ENCODE data around the gene C14orf119. TPM values are rescaled to one million over a fixed set of nuclear protein-coding genes. Genes with fewer than 3 reads are reported as not detected.

C14orf119 gene, protein sequence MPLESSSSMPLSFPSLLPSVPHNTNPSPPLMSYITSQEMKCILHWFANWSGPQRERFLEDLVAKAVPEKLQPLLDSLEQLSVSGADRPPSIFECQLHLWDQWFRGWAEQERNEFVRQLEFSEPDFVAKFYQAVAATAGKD
- 10 to 100 TPM; 31.7 to 81.0 (median 69.0) TPM for polyA plus RNA-seq (ENCODE audit: low read depth in 6 of 6)

DNA sequence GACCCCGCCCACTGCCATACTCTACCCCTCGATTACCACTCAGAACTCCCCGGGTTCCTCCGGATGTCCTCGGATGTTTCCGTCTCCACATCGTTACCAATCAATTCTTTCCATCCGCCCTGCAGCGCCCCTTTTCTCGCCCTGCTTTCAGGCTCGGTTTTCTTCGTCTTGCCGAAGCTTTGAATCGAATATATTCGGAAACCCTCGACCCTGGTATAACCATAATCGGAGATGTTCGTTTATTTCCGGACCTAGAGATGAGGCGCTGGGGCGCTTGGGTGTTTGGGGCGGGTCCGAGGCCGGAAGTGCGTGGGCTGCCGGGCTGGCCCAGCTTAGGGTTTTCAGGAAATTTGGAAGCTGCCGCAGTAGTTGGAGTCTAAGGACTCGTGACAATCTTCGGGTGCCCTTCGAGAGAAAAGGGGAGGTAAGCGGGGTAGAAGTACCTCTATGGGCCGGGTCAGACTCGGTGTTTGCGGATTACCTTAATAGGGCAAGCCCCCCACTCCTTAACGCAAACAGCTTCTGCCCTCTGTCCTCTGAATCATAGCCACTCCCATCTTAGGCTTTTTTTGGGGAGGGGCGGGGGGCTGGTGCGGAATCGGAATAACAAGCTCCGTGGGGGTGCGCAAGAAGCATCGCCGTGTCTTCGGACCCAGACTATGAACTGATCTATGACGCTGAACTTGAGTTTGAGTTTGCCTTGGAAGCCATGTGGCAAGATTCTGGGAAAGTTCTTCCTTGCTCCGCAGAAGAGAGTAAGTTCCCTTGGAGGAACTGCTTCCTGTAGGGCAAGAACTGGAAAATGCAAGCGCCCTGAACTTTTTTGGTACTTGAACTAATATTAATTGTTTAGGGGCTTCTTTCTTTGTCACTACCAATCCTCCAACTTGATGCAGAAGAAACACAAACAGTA is at the start of gene C14orf119:
C14orf119 (plus strand) TSS at position 310 of the 913 bp plus-strand sequence. CDS start 2,154 bp downstream, outside the sequence.
- Mint-ChIP-seq H3K9me3 (no peaks in the 10 kb centered on the region), H3K27me3 (no peaks in the 10 kb centered on the region), H3K4me1 (peaks cover 12 to 28% (median 16%) of the 10 kb centered on the region in 3 donors), H3K4me3 (no peak within 1 kb of the TSS), H3K27ac (no peak within 1 kb of the TSS), H3K36me3 (no peaks in the 10 kb centered on the region)
- ATAC-seq (ENCODE audit: low read depth in 2 of 2) (peak; percentile 83 to 85), DNase-seq (peak; percentile 99)

DNA sequence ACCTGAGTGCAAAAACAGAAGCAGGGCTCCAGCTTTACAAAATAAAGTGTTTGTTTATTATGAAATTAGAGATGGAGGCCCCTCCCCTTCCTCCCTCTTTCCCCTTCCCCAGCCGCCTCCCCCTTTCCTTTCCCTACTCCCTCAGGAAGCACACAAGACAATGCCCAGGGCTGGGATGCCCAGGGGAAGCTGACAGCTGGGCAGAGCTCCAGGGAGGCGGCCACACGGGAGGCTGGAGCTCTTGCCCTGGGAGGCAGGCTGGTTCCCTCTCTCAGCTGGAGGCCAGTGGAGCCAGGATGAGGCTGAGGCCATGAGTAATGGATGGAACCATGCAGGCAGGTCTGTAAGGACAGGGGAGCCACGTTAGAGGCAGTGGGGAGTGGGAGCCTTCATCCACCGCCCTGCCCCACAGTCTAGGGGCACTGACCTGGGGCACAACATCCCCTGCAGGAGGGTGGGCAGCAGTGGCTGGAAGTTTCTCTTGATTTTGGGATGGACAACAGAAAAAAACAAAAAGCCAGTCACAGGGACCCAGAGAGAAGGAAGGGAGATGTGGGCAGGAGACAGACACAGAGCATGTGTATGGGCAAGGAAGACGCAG is 48.2 kb upstream of the C14orf119 start:
- no peaks in the 10 kb centered on the region for H3K36me3 Mint-ChIP-seq
- no peaks in the 10 kb centered on the region for H3K4me1 Mint-ChIP-seq
- H3K27me3 Mint-ChIP-seq, result peaks cover 0 to 27% (median 0%) of the 10 kb centered on the region in 3 donors
- DNase-seq (no peak), ATAC-seq (ENCODE audit: low read depth in 2 of 2) (no peak)
- peaks cover 0 to 1% (median 0%) of the 10 kb centered on the region in 7 donors for H3K9me3 Mint-ChIP-seq
- H3K4me3 Mint-ChIP-seq, result peak overlapping the region in 1 of 8 donors; percentile 4
- H3K27ac Mint-ChIP-seq, result peak overlapping the region in 1 of 6 donors; percentile 36

DNA sequence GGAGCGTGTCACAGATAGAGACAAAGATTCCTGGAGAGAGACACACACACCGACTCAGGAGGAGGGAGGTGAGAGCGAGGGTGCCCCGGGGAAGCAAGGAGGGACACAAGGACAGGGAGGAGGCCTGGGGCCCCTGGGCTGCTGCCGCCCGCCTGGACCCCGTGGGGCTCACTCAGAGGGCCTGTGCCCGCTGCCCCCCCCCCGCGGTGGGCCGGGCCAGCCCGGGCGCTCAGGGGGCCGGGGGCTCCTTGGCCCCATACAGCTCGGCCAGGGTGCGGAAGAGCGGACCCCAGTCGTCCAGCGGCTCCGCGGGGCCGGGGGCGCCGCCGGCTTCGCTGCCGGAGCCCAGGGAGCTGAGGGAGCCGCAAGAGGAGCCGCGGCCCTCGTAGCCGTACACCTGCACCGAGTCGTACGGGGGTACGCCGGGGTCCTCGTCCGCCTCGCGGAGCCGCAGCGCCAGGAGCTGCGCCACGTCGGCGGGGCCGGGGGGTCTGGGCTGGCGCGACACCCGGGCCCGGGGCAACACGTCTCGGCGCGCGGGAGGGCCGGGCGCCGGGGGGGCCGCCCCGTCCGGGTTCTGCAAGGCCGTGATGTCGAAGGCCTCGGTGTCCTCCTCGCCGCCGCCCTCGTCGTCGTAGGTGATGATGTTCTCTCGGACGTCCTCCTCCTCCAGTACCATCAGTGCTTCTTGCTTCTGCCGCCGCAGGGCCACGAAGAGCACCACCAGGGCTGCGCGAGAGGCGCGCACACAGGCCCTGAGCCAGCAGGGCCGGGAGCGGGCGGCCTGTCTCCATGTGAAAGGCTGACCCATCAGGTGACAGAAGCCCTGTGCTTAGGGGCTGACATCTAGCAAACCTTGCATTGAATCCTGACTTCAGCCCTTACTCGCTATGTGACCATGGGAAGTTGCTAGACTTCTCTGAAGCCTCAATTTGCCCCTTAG is 47.3 kb upstream of the C14orf119 start:
- Mint-ChIP-seq H3K4me3 (no peak overlapping the region), H3K27ac (peak overlapping the region in 1 of 6 donors; percentile 37), H3K36me3 (no peaks in the 10 kb centered on the region), H3K27me3 (peaks cover 0 to 21% (median 0%) of the 10 kb centered on the region in 3 donors), H3K4me1 (no peaks in the 10 kb centered on the region), H3K9me3 (peaks cover 0 to 1% (median 0%) of the 10 kb centered on the region in 7 donors)
- ATAC-seq (ENCODE audit: low read depth in 2 of 2) (no peak), DNase-seq (no peak)

DNA sequence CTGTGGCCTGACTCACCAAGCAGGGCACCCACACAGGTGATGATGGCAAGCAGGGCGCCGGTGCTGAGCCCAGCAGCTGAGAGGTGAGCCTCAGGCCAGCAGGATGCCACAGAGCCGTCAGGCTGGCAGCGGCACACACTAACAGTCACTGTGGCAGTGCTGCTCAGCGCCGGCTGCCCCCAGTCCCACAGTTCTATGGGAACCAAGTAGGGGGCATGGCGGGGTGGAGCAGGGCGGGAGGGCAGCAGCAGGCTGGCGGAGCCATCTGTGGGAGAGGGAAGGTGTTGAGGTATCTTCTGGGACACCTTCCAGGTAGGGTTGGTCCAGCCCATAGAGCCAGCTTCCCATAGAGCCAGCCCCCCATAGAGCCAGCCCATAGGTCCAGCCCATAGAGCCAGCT is 46.3 kb upstream of the C14orf119 start:
- Mint-ChIP-seq H3K4me1 (no peaks in the 10 kb centered on the region), H3K27me3 (peaks cover 0 to 16% (median 0%) of the 10 kb centered on the region in 3 donors), H3K36me3 (no peaks in the 10 kb centered on the region), H3K9me3 (peaks cover 0 to 1% (median 0%) of the 10 kb centered on the region in 7 donors), H3K4me3 (no peak overlapping the region), H3K27ac (no peak overlapping the region)
- no peak for ATAC-seq (ENCODE audit: low read depth in 2 of 2)
- no peak for DNase-seq

DNA sequence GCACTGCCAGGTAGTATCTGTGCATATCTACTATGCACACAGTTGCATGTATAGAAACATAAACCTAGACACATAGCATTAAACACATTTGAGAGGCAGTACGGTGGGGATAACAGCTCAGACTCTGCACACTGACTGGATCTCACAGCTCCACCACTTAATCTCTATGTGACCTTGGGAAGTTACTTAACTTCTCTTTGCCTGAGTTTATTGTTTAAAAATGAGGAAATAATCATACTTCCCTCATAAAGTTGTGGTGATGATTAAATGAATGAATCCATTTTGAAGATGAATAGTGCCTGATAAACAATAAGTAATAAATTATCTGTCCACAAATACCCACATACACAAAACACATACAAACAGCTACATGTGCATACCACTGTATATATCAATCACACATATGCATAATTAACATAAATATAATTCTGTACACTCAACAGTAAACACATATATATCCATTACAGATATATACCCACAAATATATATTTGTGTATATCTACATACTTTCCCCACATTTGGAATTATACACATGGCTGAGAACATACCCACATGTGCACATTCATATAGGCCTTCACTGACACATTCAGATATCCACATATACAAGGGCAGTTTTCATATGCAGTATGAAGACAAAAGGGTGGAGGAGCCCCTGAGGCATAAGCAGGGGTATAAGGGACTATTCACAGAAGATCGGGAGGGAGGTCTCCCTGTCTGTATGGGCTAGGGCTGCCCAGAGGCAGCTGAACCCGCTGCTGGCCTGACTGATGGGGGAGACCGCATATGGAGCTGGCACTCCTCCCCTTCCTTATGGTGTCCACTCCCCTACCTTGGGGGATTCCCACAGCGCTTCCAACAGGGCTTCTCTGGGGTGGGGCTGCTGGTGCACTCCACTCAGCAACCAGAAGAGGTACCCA is 43.9 kb upstream of the C14orf119 start:
- peaks cover 0 to 5% (median 0%) of the 10 kb centered on the region in 3 donors for H3K27me3 Mint-ChIP-seq
- peaks cover 7 to 8% (median 8%) of the 10 kb centered on the region in 3 donors for H3K4me1 Mint-ChIP-seq
- DNase-seq, result no peak
- ATAC-seq (ENCODE audit: low read depth in 2 of 2), result no peak
- H3K36me3 Mint-ChIP-seq, result no peaks in the 10 kb centered on the region
- H3K27ac Mint-ChIP-seq, result no peak overlapping the region
- no peak overlapping the region for H3K4me3 Mint-ChIP-seq
- H3K9me3 Mint-ChIP-seq, result peaks cover 0 to 1% (median 0%) of the 10 kb centered on the region in 7 donors

DNA sequence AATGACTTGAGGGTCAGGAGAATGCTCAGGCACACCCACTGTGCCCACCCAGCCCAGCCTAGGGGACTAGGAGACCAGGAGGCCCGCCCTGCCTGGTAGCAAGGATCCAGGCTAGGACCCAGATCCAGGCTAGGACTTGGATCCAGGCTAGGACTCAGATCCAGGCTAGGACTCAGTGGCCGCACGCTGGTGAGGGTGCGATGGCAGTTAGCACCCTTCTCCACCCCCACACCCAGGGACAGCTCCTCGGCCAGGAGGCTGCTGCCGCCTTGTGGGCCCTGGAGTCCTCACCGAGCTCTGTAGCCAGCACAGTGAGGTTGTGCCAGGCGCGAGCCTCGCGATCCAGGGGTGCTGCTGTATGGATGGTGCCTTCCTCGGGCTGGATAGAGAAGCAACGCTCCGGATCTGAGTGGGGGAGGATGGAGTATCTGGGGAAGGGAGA is 43.1 kb upstream of the C14orf119 start:
- DNase-seq (no peak), ATAC-seq (ENCODE audit: low read depth in 2 of 2) (no peak)
- no peak overlapping the region for H3K4me3 Mint-ChIP-seq
- no peaks in the 10 kb centered on the region for H3K36me3 Mint-ChIP-seq
- H3K9me3 Mint-ChIP-seq, result peaks cover 0 to 1% (median 0%) of the 10 kb centered on the region in 7 donors
- H3K27me3 Mint-ChIP-seq, result peaks cover 0 to 5% (median 0%) of the 10 kb centered on the region in 3 donors
- no peak overlapping the region for H3K27ac Mint-ChIP-seq
- peaks cover 14 to 16% (median 15%) of the 10 kb centered on the region in 3 donors for H3K4me1 Mint-ChIP-seq

DNA sequence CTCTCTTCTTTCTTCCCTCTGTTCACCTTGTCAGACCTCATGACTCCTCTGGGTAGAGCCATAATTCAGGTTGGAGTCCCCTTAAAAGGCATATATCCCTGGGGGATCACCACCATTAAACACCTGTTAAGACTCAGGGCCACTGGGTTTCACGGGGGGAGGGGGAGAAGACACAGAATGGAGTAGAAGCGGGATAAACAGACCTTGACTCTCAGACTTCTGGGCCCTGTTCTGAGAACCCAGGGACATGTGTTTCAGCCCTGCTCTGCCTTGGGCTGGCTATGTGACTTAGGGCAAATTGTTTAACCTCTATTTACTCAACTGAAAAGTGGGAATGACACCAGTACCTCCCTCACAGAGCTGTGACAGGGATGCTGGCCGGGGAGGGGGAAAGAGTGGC is 42.6 kb upstream of the C14orf119 start:
- Mint-ChIP-seq H3K27ac (no peak overlapping the region), H3K4me1 (peaks cover 14 to 17% (median 15%) of the 10 kb centered on the region in 3 donors), H3K9me3 (no peaks in the 10 kb centered on the region), H3K27me3 (peaks cover 0 to under 1% (median 0%) of the 10 kb centered on the region in 3 donors), H3K4me3 (no peak overlapping the region), H3K36me3 (no peaks in the 10 kb centered on the region)
- ATAC-seq (ENCODE audit: low read depth in 2 of 2), result no peak
- no peak for DNase-seq

DNA sequence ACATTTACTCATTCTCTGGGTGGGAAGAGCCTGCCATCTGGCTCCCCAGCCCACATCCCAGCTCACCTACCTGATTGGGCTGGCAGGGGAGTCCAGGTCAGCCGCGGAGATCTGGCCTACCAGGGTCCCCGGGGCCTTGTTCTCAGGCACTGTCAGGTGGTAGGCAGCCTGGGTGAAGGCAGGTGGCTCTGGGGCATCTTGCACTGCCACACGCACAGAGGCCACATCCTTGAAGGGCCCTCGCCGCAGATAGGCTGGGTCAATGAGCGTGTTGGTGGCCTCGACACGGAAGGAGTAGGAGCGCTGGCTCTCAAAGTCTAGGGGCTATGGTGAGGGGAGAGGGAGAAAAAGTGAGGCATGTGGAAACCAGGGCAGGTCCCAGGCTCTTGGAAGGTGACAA is 41.9 kb upstream of the C14orf119 start:
- DNase-seq (no peak), ATAC-seq (ENCODE audit: low read depth in 2 of 2) (no peak)
- Mint-ChIP-seq H3K9me3 (no peaks in the 10 kb centered on the region), H3K4me1 (peaks cover 19 to 23% (median 20%) of the 10 kb centered on the region in 3 donors), H3K27me3 (no peaks in the 10 kb centered on the region), H3K27ac (peak overlapping the region in 2 of 6 donors; percentile 21 to 51), H3K4me3 (no peak overlapping the region), H3K36me3 (no peaks in the 10 kb centered on the region)

DNA sequence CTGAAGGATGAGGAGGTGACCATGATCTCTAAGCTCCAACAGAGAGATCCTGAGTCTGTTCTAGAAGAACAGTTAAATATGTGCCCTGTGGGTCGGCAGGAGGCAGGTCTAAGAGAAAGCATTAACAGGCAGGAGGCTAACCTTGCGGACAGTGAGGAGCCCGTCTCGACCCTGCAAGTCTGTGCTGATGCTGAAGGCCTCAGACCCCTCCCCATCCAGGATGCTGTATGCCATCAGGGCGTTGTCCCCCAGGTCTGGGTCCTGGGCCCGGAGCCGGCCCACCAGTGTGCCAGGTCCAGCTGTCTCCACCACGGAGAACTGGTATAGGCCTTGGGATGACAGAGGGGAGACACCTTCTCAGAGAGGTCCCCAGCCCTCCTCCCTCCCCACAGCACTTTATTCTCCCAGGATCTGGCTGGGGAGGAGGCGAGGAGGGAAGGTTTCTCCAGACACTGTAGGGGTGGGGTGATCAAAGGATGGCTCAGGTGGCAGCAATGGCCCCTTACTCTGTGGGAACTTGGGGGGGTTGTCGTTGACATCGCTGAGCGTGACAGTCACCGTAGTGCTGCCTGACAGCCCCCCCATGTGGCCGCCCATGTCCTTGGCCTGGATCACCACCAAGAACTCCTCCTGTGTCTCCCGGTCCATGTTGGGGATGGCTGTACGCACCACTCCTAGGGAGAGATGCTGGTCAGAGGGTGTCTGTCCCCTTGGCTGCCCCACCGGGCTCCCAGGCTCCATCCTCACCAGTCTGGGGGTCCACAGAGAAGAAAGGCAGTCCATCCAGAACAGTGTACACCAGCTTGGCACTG is 41.1 kb upstream of the C14orf119 start:
- H3K4me1 Mint-ChIP-seq, result peaks cover 19 to 24% (median 20%) of the 10 kb centered on the region in 3 donors
- DNase-seq, result no peak
- ATAC-seq (ENCODE audit: low read depth in 2 of 2), result no peak
- no peaks in the 10 kb centered on the region for H3K9me3 Mint-ChIP-seq
- H3K27me3 Mint-ChIP-seq, result no peaks in the 10 kb centered on the region
- peak overlapping the region in 2 of 6 donors; percentile 26 to 47 for H3K27ac Mint-ChIP-seq
- H3K36me3 Mint-ChIP-seq, result peaks cover 0 to 4% of the 10 kb centered on the region in 2 donors
- H3K4me3 Mint-ChIP-seq, result no peak overlapping the region

DNA sequence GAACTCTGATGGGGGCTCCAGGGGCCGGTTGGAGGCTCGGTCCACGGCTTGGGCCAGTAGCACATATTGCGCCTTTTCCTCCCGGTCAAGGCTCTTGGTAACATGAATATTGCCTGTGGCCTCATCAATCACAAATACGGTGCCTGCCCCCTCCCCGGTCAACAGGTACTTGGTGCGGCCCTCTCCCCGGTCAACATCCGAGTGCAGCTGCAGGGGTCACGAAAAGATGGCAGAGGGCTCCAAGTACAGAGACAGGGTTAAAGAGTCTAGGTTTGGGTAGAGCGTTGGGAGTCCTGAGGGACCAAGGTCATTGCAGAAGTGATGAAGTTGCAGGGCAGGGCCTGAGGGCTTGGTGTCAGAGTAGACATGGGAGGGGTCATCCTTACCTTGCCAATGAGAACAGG is 40.2 kb upstream of the C14orf119 start:
- H3K4me1 Mint-ChIP-seq, result peaks cover 19 to 24% (median 21%) of the 10 kb centered on the region in 3 donors
- H3K27me3 Mint-ChIP-seq, result no peaks in the 10 kb centered on the region
- H3K27ac Mint-ChIP-seq, result peak overlapping the region in 1 of 6 donors; percentile 47
- ATAC-seq (ENCODE audit: low read depth in 2 of 2) (no peak), DNase-seq (no peak)
- no peaks in the 10 kb centered on the region for H3K9me3 Mint-ChIP-seq
- H3K36me3 Mint-ChIP-seq, result peaks cover 0 to 9% of the 10 kb centered on the region in 2 donors
- peak overlapping the region in 1 of 8 donors; percentile 40 for H3K4me3 Mint-ChIP-seq

DNA sequence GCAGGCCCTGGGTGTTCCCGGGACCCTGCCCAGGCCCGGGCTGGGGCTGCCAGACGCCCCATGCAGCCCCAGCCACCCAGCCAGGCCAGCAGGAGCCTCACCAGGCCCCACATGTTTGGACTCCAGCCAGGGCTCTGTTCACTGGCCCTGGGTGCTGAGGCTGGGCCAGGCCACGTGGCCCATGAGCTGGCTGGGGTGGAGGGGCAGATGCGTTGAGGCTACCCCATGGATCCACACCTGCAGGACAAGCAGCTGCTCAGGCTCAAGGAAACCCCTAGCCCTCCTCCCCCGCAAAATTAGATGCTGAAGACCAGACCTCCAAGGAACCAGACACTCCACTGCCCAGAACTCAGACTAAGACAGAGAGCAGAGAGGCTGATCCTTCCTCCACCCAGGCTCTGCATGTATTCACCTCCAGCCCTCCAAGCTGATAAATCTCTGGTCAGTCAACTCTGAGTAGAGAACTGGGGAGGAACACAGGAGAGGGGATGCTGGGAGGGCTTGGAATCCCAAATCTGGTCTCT is 39.6 kb upstream of the C14orf119 start:
- peaks cover 0 to 9% of the 10 kb centered on the region in 2 donors for H3K36me3 Mint-ChIP-seq
- H3K27me3 Mint-ChIP-seq, result no peaks in the 10 kb centered on the region
- peaks cover 19 to 24% (median 22%) of the 10 kb centered on the region in 3 donors for H3K4me1 Mint-ChIP-seq
- H3K4me3 Mint-ChIP-seq, result peak overlapping the region; percentile 18 to 95 (median 83)
- ATAC-seq (ENCODE audit: low read depth in 2 of 2) (no peak), DNase-seq (no peak)
- H3K9me3 Mint-ChIP-seq, result no peaks in the 10 kb centered on the region
- H3K27ac Mint-ChIP-seq, result peak overlapping the region in 4 of 6 donors; percentile 14 to 88 (median 46)

All from naive B cell (primary cell).